Nasal cavity respiratory epithelium epithelial cell of viscerocranial mucosa (primary cell): Measurements from ENCODE around the gene PTTG2. TPM values are rescaled to one million over a fixed set of nuclear protein-coding genes. Genes with fewer than 3 reads are reported as not detected.

Experiments
- total RNA-seq: library from RNA; depleted of rRNA; stranded (reverse); fragments of >200 nt; gene quantifications from 2 replicates; pipeline ENCODE4 v1.2.3, GENCODE V29; 2014

The PTTG2 gene
- total RNA-seq = not detected in 2 replicates

GRCh38 chr4:37960098-37960497 lies at the start of gene PTTG2:
TSS of gene PTTG2 (plus strand) at chr4:37960398. CDS start at chr4:37960435, 37 bp downstream.

Other genes starting within 250 kb of the PTTG2 start
- gene PGM2, start 133.7 kb upstream of the PTTG2 start, total RNA-seq = 55.0 and 81.9 TPM in 2 replicates
- gene TBC1D1, start 69.3 kb upstream of the PTTG2 start, total RNA-seq = 32.1 and 43.5 TPM in 2 replicates